HG03139 (cell line): Measurements from ENCODE around the gene NLGN1.

Experiments
- ATAC-seq: cut with Tn5 transposase; IDR thresholded peaks from one replicate; pipeline ENCODE4 v1.9.1; 2021; ENCODE audit not compliant: unreplicated experiment

NLGN1 gene

GRCh38 chr3:173750095-173750494, 352.6 kb downstream of the NLGN1 start:
- ATAC-seq = no peak

GRCh38 chr3:173750591-173750990, 353.0 kb downstream of the NLGN1 start:
- ATAC-seq = no peak

GRCh38 chr3:173753593-173753992, 356.0 kb downstream of the NLGN1 start:
- ATAC-seq = no peak

GRCh38 chr3:173755161-173755560, 357.6 kb downstream of the NLGN1 start:
- ATAC-seq = no peak

- no peak for ATAC-seq
Observed at GRCh38 chr3:173761161-173761560, 363.6 kb downstream of the NLGN1 start.

GRCh38 chr3:173762501-173762900, 365.0 kb downstream of the NLGN1 start:
- ATAC-seq = no peak

- ATAC-seq = no peak
Observed at GRCh38 chr3:173770011-173770410, 372.5 kb downstream of the NLGN1 start.

GRCh38 chr3:173770796-173771573, 373.4 kb downstream of the NLGN1 start:
- ATAC-seq = no peak

GRCh38 chr3:173773800-173774199, 376.3 kb downstream of the NLGN1 start:
- ATAC-seq = no peak

GRCh38 chr3:173774294-173774693, 376.8 kb downstream of the NLGN1 start:
- ATAC-seq = no peak

- no peak for ATAC-seq
Observed at GRCh38 chr3:173778251-173778650, 380.7 kb downstream of the NLGN1 start.

GRCh38 chr3:173780067-173780466, 382.5 kb downstream of the NLGN1 start:
- no peak for ATAC-seq

- no peak for ATAC-seq
Observed at GRCh38 chr3:173785004-173785403, 387.5 kb downstream of the NLGN1 start.

GRCh38 chr3:173789530-173790162, 392.1 kb downstream of the NLGN1 start:
- no peak for ATAC-seq

GRCh38 chr3:173793963-173794362, 396.4 kb downstream of the NLGN1 start:
- ATAC-seq = no peak

- no peak for ATAC-seq
Observed at GRCh38 chr3:173796405-173796804, 398.9 kb downstream of the NLGN1 start.

- ATAC-seq = no peak
Observed at GRCh38 chr3:173796890-173797289, 399.3 kb downstream of the NLGN1 start.

GRCh38 chr3:173799060-173799816, 401.7 kb downstream of the NLGN1 start:
- no peak for ATAC-seq

- ATAC-seq = no peak
Observed at GRCh38 chr3:173800154-173800553, 402.6 kb downstream of the NLGN1 start.

- ATAC-seq = no peak
Observed at GRCh38 chr3:173814809-173815208, 417.3 kb downstream of the NLGN1 start.

- no peak for ATAC-seq
Observed at GRCh38 chr3:173819368-173819767, 421.8 kb downstream of the NLGN1 start.

GRCh38 chr3:173823911-173824460, 426.4 kb downstream of the NLGN1 start:
- ATAC-seq = no peak
